Measurements from ENCODE around the gene WNT8A. TPM values are rescaled to one million over a fixed set of nuclear protein-coding genes. Genes with fewer than 3 reads are reported as not detected.
"Not testable (repeated sequence)": the region's sequence is repeated elsewhere in the genome, so short reads cannot be mapped to it uniquely, and the experiment has no call there.

WNT8A gene
- polyA plus RNA-seq, 3 donors: not detected

DNA sequence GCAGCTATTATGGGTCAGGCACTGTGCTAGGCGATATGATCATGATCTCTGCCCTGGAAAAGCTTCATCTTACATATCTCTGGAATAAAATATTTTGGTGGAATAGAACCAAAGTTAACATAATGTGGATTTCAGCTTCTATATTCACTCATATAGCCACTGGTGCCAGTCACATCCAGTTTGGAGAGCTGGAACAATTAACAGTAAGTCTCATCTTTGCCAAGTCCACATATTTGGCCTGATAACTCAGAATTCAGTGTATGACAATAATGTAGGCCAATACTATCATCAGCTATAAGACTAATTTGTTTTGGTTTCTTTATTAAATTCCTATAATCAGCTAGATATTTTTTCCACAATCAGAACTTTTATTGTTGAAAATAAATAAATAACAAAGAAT lies 45.0 kb upstream of the WNT8A start:
- H3K27ac ChIP-seq (ENCODE audit: low read depth in 1 of 2, low read length in 2 of 2): no peak overlapping the region
- TF ChIP-seq, protein P1, sequence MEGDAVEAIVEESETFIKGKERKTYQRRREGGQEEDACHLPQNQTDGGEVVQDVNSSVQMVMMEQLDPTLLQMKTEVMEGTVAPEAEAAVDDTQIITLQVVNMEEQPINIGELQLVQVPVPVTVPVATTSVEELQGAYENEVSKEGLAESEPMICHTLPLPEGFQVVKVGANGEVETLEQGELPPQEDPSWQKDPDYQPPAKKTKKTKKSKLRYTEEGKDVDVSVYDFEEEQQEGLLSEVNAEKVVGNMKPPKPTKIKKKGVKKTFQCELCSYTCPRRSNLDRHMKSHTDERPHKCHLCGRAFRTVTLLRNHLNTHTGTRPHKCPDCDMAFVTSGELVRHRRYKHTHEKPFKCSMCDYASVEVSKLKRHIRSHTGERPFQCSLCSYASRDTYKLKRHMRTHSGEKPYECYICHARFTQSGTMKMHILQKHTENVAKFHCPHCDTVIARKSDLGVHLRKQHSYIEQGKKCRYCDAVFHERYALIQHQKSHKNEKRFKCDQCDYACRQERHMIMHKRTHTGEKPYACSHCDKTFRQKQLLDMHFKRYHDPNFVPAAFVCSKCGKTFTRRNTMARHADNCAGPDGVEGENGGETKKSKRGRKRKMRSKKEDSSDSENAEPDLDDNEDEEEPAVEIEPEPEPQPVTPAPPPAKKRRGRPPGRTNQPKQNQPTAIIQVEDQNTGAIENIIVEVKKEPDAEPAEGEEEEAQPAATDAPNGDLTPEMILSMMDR (IDR thresholded peaks at IDR 0.05): no peak
- no peaks in the 10 kb centered on the region for H3K36me3 ChIP-seq (replicated peaks in 1 of 2; ENCODE audit: control insufficient read depth in 1 of 2, insufficient read depth in 2 of 2, low read length in 2 of 2)
- no peaks in the 10 kb centered on the region for H4K20me1 ChIP-seq (ENCODE audit: insufficient read depth, low read length)
- no peak for DNase-seq
- no peak overlapping the region for H3K4me3 ChIP-seq (replicated peaks in 1 of 3; ENCODE audit: low read depth in 2 of 3, low read length in 3 of 3)
- H3K9ac ChIP-seq (ENCODE audit: insufficient read depth, low read length, poor library complexity, severe bottlenecking): no peak overlapping the region
- Mint-ChIP-seq H3K9me3 (no peaks in the 10 kb centered on the region), H3K27ac (no peak overlapping the region), H3K27me3 (ENCODE audit: low read depth in 3 of 3) (peaks cover 3 to 20% (median 11%) of the 10 kb centered on the region in 3 donors), H3K4me3 (no peak overlapping the region), H3K4me1 (peaks cover 15% of the 10 kb centered on the region), H3K36me3 (no peaks in the 10 kb centered on the region)
- peaks cover 9 to 14% of the 10 kb centered on the region in 2 donors for H3K4me1 ChIP-seq (ENCODE audit: control insufficient read depth in 1 of 2, insufficient read depth in 2 of 2, low read length in 2 of 2)
- no peaks in the 10 kb centered on the region for H3K27me3 ChIP-seq (ENCODE audit: control insufficient read depth in 2 of 2, insufficient read depth in 2 of 2, low read length in 2 of 2)
- WGBS (ENCODE audit: insufficient coverage): no CpG with 5 or more reads among the region's 1 CpG
- H3K4me2 ChIP-seq (replicated peaks; ENCODE audit: extremely low read depth, low read length, poor library complexity, severe bottlenecking): no peak overlapping the region
- no peak overlapping the region for H2AFZ ChIP-seq (ENCODE audit: insufficient read depth, low read depth, low read length, poor library complexity, severe bottlenecking)
- intact Hi-C loops (cut with micrococcal nuclease): loop anchor here in 1 of 2 donors (10.0 kb wide), 1 partner anchor 296 kb away; the partner anchor contains the start of genes CDC25C and FAM53C
- H3K9me3 ChIP-seq (replicated peaks in 1 of 2; ENCODE audit: control insufficient read depth in 1 of 2, insufficient read depth in 1 of 2, low read length in 2 of 2): no peaks in the 10 kb centered on the region
- no peaks in the 10 kb centered on the region for H3K79me2 ChIP-seq (ENCODE audit: insufficient read depth, low read length)

DNA sequence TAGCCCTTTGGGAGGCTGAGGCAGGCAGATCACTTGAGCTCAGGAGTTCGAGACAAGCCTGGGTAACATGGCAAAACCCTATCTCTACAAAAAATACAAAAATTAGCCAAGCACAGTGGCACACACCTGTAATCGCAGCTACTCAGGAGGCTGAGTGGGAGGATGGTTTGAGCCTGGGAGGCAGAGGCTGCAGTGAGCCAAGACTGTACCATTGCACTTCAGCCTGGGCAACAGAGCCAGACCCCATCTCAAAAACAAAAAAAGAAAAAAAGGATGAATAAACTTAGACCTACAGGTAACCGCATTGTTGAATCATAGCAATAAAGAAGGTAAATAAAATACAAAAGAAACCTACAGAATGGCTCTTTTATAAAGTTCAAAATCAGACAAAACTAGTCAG lies 38.5 kb upstream of the WNT8A start:
- DNase-seq; H3K79me2 ChIP-seq (ENCODE audit: insufficient read depth, low read length); intact Hi-C loops (cut with micrococcal nuclease); H3K27ac Mint-ChIP-seq; H3K9ac ChIP-seq (ENCODE audit: insufficient read depth, low read length, poor library complexity, severe bottlenecking); H3K27me3 ChIP-seq (ENCODE audit: control insufficient read depth in 2 of 2, insufficient read depth in 2 of 2, low read length in 2 of 2); H3K4me1 Mint-ChIP-seq; H3K27ac ChIP-seq (ENCODE audit: low read depth in 1 of 2, low read length in 2 of 2); H3K4me3 ChIP-seq (replicated peaks in 1 of 3; ENCODE audit: low read depth in 2 of 3, low read length in 3 of 3); H3K4me2 ChIP-seq (replicated peaks; ENCODE audit: extremely low read depth, low read length, poor library complexity, severe bottlenecking); H3K9me3 ChIP-seq (replicated peaks in 1 of 2; ENCODE audit: control insufficient read depth in 1 of 2, insufficient read depth in 1 of 2, low read length in 2 of 2); H3K36me3 Mint-ChIP-seq; H2AFZ ChIP-seq (ENCODE audit: insufficient read depth, low read depth, low read length, poor library complexity, severe bottlenecking); H3K4me3 Mint-ChIP-seq; H4K20me1 ChIP-seq (ENCODE audit: insufficient read depth, low read length); H3K36me3 ChIP-seq (replicated peaks in 1 of 2; ENCODE audit: control insufficient read depth in 1 of 2, insufficient read depth in 2 of 2, low read length in 2 of 2); H3K9me3 Mint-ChIP-seq: not testable (repeated sequence)
- H3K4me1 ChIP-seq (ENCODE audit: control insufficient read depth in 1 of 2, insufficient read depth in 2 of 2, low read length in 2 of 2): peaks cover 9 to 12% of the 10 kb centered on the region in 2 donors
- peaks cover 1 to 20% (median 15%) of the 10 kb centered on the region in 3 donors for H3K27me3 Mint-ChIP-seq (ENCODE audit: low read depth in 3 of 3)
- no CpG with 5 or more reads among the region's 3 CpGs for WGBS (ENCODE audit: insufficient coverage)
